NCI-H1092 (cell line): ENCODE measurements around the gene EXD3.
"Not testable (repeated sequence)": the region's sequence is repeated elsewhere in the genome, so short reads cannot be mapped to it uniquely, and the experiment has no call there.

Experiments used
- DNase-seq: peaks from one replicate; lab custom pipeline; 2025; lab: John Stamatoyannopoulos, UW

Gene EXD3

GRCh38 chr9:137411260-137411644, 11.7 kb downstream of the EXD3 start:
- DNase-seq, result no peak

- DNase-seq, result no peak
These were observed 12.1 kb downstream of the EXD3 start for GRCh38 chr9:137410891-137411249.

DNA sequence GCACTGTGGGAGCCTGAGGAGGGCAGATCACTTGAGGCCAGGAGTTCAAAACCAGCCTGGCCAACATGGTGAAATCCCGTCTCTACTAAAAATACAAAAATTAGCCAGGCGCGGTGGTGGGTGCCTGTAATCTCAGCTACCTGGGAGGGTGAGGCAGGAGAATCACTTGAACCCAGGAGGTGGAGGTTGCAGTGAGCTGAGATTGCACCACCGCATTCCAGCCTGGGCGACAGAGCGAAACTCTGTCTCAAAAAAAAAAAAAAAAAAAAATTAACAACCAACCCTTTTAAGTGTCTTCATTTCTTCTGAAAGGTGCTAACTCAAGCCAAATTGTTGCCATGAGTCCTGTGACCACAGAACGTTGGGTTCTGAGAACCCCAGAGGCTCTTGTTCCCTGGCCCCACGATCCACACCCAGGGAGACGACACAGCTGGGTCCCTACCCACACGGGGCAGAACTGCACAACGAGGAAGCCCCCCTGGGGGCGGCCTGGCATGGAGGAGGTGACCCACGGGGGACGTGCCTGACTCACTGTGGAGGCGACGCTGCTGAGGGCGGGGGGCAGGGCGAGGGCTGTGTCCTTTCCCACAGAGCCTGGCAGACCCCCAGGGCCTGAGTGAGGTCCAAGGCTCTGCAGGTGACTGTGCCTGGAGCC, 12.6 kb downstream of the EXD3 start:
- not testable (repeated sequence) for DNase-seq

- DNase-seq, result no peak
These were observed 13.4 kb downstream of the EXD3 start for GRCh38 chr9:137409515-137409914.

- no peak for DNase-seq
These were observed 14.1 kb downstream of the EXD3 start for GRCh38 chr9:137408651-137409405.

- DNase-seq, result no peak
These were observed 15.2 kb downstream of the EXD3 start for GRCh38 chr9:137407590-137408300.

GRCh38 chr9:137406876-137407589, 15.9 kb downstream of the EXD3 start:
- DNase-seq, result no peak

GRCh38 chr9:137406085-137406760, 16.7 kb downstream of the EXD3 start:
- no peak for DNase-seq

- no peak for DNase-seq
These were observed 17.3 kb downstream of the EXD3 start for GRCh38 chr9:137405677-137406081.

- no peak for DNase-seq
These were observed 17.9 kb downstream of the EXD3 start for GRCh38 chr9:137404961-137405567.

GRCh38 chr9:137403269-137403668, 19.7 kb downstream of the EXD3 start:
- DNase-seq, result no peak

GRCh38 chr9:137402746-137403145, 20.2 kb downstream of the EXD3 start:
- no peak for DNase-seq

GRCh38 chr9:137398561-137399468, 24.1 kb downstream of the EXD3 start:
- DNase-seq, result no peak

DNA sequence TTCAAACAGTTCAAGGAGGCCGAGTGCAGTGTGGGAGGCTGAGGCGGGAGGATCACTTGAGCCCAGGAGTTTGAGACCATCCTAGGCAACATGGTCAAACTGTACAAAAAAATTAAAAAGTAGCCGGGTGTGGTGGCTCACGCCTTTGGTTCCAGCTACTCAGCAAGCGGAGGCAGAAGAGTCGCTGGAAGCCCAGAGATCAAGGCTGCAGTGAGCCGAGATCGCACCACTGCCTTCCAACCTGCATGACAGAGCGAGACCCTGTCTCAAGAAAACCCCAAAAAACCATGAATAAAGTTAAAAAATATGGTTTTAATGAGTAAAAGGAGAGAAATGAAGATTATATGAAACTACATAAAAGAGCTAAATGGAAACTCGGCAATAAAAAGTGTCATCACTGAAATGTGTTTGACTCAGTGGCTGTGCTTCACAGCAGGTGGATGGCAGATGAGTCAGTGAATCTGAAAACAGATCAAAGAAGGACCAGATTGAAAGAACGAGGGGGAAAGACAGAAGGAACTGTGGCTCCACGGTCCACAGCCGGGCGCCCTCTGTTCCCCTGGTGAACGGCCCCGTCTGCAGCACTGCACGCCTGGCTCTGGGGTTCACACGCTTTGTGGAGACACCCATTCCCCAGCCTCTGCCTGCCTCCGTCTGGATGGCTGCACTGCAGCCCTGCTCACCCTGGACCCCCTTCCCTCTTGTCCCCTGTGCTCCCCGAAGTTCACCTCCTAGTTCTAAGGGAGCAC, 25.1 kb downstream of the EXD3 start:
- no peak for DNase-seq

- no peak for DNase-seq
These were observed 26.2 kb downstream of the EXD3 start for GRCh38 chr9:137396634-137397367.

DNA sequence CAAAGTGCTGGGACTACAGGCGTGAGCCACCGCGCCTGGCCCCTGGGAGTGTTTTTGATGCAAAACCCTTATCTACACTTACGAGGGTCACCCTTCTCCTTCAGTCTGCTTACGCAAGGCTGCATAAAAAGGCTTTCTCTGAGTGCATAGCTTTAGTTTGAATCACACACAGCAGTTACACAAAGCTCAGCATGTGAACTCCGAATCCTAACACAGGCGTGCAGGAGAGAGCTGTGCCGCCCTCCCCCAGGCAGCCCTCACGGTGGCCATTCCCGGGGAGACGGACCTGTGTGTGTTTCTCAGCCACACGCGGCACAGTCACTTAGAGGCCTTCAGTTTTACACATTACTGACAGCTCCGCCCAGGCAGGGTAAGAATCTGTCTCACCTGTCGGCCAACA, 26.7 kb downstream of the EXD3 start:
- no peak for DNase-seq

DNA sequence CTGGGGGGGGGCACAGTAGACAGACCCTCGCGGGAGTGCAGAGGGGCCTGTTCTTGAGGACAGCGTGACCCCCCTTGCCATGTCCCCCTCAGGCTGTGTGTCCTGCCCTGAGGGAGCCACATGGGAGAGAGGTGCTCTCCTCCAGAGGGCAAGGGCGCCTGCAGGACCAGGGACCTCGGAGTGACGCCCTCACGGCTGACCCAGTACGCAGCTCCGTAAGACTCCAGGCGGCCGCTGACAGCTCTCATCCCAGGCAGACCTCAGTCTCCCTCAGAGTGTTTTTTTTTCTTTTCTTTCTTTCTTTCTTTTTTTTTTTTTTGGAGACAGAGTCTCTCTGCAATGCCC, 27.3 kb downstream of the EXD3 start:
- DNase-seq, result no peak

DNA sequence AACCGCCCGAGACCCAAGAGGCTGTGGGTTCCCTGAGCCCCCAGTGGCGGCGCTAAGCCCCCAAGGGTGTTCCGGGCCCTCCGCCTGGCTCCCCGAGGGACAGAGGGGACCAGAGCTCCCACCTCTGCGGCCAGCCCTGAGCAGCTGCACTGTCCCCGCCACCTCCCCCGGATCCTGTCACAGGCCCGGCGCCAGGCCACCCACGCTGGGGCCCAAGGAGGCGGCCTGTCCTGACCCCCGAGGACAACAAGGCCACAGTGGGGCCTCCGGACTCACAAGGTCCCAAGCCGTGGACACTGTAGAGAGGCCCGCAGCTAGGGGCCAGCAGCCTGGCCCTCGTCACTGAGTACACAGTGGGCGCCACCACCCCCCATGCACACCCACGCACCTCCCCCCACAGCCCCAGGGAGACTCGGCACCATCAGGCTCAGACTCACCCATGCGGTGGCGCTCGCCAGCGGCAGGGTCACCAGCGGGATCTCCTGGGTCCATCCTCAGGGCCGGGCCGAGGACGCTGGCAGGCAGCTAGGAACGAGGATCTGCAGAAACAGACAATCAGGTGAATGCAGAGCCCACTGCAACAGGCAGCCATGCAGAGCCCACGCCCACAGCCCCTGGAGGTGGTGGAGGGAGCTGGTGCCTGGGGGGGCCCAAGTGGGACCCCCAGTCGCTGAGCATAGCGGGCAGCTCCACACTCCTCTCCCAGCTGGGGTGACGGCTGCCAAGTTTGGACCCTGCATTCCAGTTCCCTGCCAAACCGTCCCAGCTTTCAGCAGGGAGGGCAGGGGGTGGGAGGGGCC, 27.9 kb downstream of the EXD3 start:
- DNase-seq, result no peak
